Measurements from ENCODE around the gene BMP2K. TPM values are rescaled to one million over a fixed set of nuclear protein-coding genes. Genes with fewer than 3 reads are reported as not detected.
"Not testable (repeated sequence)": the region's sequence is repeated elsewhere in the genome, so short reads cannot be mapped to it uniquely, and the experiment has no call there.

BMP2K gene
- polyA plus RNA-seq, 1 experiment = 36.5 TPM

- no peaks in the 10 kb centered on the region for H3K9me3 ChIP-seq (ENCODE audit: control insufficient read depth, insufficient read depth, low read length)
- no peak for TF ChIP-seq CTCF (IDR thresholded peaks at IDR 0.05; ENCODE audit: low read depth, low read length)
- ChIA-PET CTCF (interaction anchor here (0.6 kb wide), 1 partner anchor 19 kb away, joined by 3 read pairs; no protein-coding TSS in a partner anchor), POLR2A (no interaction called here)
- DNase-seq (ENCODE audit: low read depth, low spot score) = no peak
- no peak overlapping the region for H3K27ac ChIP-seq (ENCODE audit: low read depth, low read length)
- H3K4me3 ChIP-seq (ENCODE audit: low read depth, low read length) = no peak overlapping the region
- no peaks in the 10 kb centered on the region for H3K27me3 ChIP-seq (ENCODE audit: control insufficient read depth, insufficient read depth, low read length)
Measured at GRCh38 chr4:78907638-78908037, 131.5 kb downstream of the BMP2K start.

- H3K27me3 ChIP-seq (ENCODE audit: control insufficient read depth, insufficient read depth, low read length); H3K27ac ChIP-seq (ENCODE audit: low read depth, low read length); DNase-seq (ENCODE audit: low read depth, low spot score); H3K4me3 ChIP-seq (ENCODE audit: low read depth, low read length); POLR2A ChIA-PET; H3K9me3 ChIP-seq (ENCODE audit: control insufficient read depth, insufficient read depth, low read length): not testable (repeated sequence)
- CTCF ChIA-PET = interaction anchor here (0.8 kb wide), 1 partner anchor 201 kb away, joined by 3 read pairs; no protein-coding TSS in a partner anchor
Measured at GRCh38 chr4:78908974-78909373, 132.8 kb downstream of the BMP2K start.

- H3K9me3 ChIP-seq (ENCODE audit: control insufficient read depth, insufficient read depth, low read length) = no peaks in the 10 kb centered on the region
- CTCF ChIA-PET = no interaction called here
- no peak overlapping the region for H3K27ac ChIP-seq (ENCODE audit: low read depth, low read length)
- no peak for DNase-seq (ENCODE audit: low read depth, low spot score)
- no peak for TF ChIP-seq CTCF (IDR thresholded peaks at IDR 0.05; ENCODE audit: low read depth, low read length)
- POLR2A ChIA-PET = no interaction called here
- no peak overlapping the region for H3K4me3 ChIP-seq (ENCODE audit: low read depth, low read length)
- H3K27me3 ChIP-seq (ENCODE audit: control insufficient read depth, insufficient read depth, low read length) = no peaks in the 10 kb centered on the region
Measured at GRCh38 chr4:78910612-78911011, 134.5 kb downstream of the BMP2K start.

- no peak overlapping the region for H3K27ac ChIP-seq (ENCODE audit: low read depth, low read length)
- DNase-seq (ENCODE audit: low read depth, low spot score) = peak; percentile 49
- POLR2A ChIA-PET = interaction anchor here (0.6 kb wide), 1 partner anchor 549 kb away, joined by 3 read pairs; no protein-coding TSS in a partner anchor
- TF ChIP-seq CTCF (IDR thresholded peaks at IDR 0.05; ENCODE audit: low read depth, low read length) = no peak
- no peaks in the 10 kb centered on the region for H3K27me3 ChIP-seq (ENCODE audit: control insufficient read depth, insufficient read depth, low read length)
- H3K9me3 ChIP-seq (ENCODE audit: control insufficient read depth, insufficient read depth, low read length) = no peaks in the 10 kb centered on the region
- no peak overlapping the region for H3K4me3 ChIP-seq (ENCODE audit: low read depth, low read length)
- CTCF ChIA-PET = interaction anchor here (1.0 to 1.9 kb wide), 2 partner anchors 58 to 962 kb away, joined by 4 to 6 read pairs; no protein-coding TSS in a partner anchor
Measured at GRCh38 chr4:78922207-78922606, 146.1 kb downstream of the BMP2K start.

GRCh38 chr4:78923464-78924312 lies 147.5 kb downstream of the BMP2K start:
- POLR2A ChIA-PET = no interaction called here
- no peak for TF ChIP-seq CTCF (IDR thresholded peaks at IDR 0.05; ENCODE audit: low read depth, low read length)
- CTCF ChIA-PET = interaction anchor here (0.6 to 1.1 kb wide), 2 partner anchors 175 to 1028 kb away, joined by 4 read pairs; no protein-coding TSS in a partner anchor
- Histone ChIP-seq H3K9me3 (ENCODE audit: control insufficient read depth, insufficient read depth, low read length) (no peaks in the 10 kb centered on the region), H3K27me3 (ENCODE audit: control insufficient read depth, insufficient read depth, low read length) (no peaks in the 10 kb centered on the region), H3K27ac (ENCODE audit: low read depth, low read length) (no peak overlapping the region), H3K4me3 (ENCODE audit: low read depth, low read length) (no peak overlapping the region)
- DNase-seq (ENCODE audit: low read depth, low spot score) = no peak
